Aorta (tissue), 5 donors: Measurements from ENCODE around the gene ITCH. TPM values are rescaled to one million over a fixed set of nuclear protein-coding genes. Genes with fewer than 3 reads are reported as not detected.
"Not testable (repeated sequence)": the region's sequence is repeated elsewhere in the genome, so short reads cannot be mapped to it uniquely, and the experiment has no call there.

Source experiments
- ATAC-seq: fragments of 200-7000 bp; cut with Tn5 transposase; one replicate; pipeline ENCODE4 v1.9.1; 2022; ENCODE audit warnings: moderate library complexity; ENCODE audit not compliant: low FRiP score
- DNase-seq, 2 donors: peaks; one replicate each; pipeline ENCODE4 v3.0.0-alpha.2; 2020
- H3K27ac ChIP-seq, 2 donors: one replicate each; pipeline ENCODE4 v1.5.1; 2013; ENCODE audit warnings: low read length in 2 of 2, mild to moderate bottlenecking in 2 of 2, moderate library complexity in 2 of 2, control low read depth in 1 of 2, inconsistent platforms in 1 of 2, low read depth in 1 of 2
- H3K27me3 ChIP-seq, 2 donors: one replicate each; pipeline ENCODE4 v1.6.1; 2013; ENCODE audit warnings: control low read depth in 1 of 2, low read length in 1 of 2, mild to moderate bottlenecking in 1 of 2, moderate library complexity in 1 of 2; ENCODE audit not compliant: insufficient read depth in 2 of 2, control insufficient read depth in 1 of 2
- H3K36me3 ChIP-seq, 2 donors: one replicate each; pipeline ENCODE4 v1.6.1; 2013; ENCODE audit warnings: control low read depth in 1 of 2, low read length in 1 of 2, mild to moderate bottlenecking in 1 of 2; ENCODE audit not compliant: insufficient read depth in 2 of 2, control insufficient read depth in 1 of 2
- H3K4me1 ChIP-seq, 2 donors: one replicate each; pipeline ENCODE4 v1.6.1; 2013; ENCODE audit warnings: low read length in 2 of 2, control low read depth in 1 of 2, mild to moderate bottlenecking in 1 of 2, moderate library complexity in 1 of 2; ENCODE audit not compliant: insufficient read depth in 2 of 2, control insufficient read depth in 1 of 2
- H3K4me3 ChIP-seq, 2 donors: one replicate each; pipeline ENCODE4 v1.5.1; 2013; ENCODE audit warnings: low read length in 2 of 2, control low read depth in 1 of 2, mild to moderate bottlenecking in 1 of 2
- H3K9me3 ChIP-seq: one replicate; pipeline ENCODE4 v1.6.1; 2013; ENCODE audit warnings: mild to moderate bottlenecking, low read length; ENCODE audit not compliant: control insufficient read depth
- WGBS, 2 donors: extraction: QIAGEN DNeasy Blood & Tissue Kit; methylation state at CpG; one replicate each; pipeline ENCODE4 v1.1.7; 2013; 5-methylcytosine and 5-hydroxymethylcytosine counted together
- intact Hi-C, 2 donors: fragments of 100-400 bp; cut with DNase I; formaldehyde crosslinking; loops; one replicate each; pipeline versions ENCODE4 v1.14.2 to v1.15.0; 2022
- polyA plus RNA-seq, 2 donors: library from polyadenylated mRNA; stranded (reverse); fragments of 200-250 nt; gene quantifications; one replicate each; pipeline ENCODE4 v1.2.3, GENCODE V29; 2013
- total RNA-seq, 2 donors: library from RNA; stranded (reverse); fragmentation: NEBNext Ultra II Directional; extraction: Animal tissue kit (Norgen Biotek cat#: 25700); gene quantifications; one replicate each; pipeline ENCODE4 v1.2.1, GENCODE V29; 2021
- donor health status: healthy with polysubstance abuse.
- donor health status: Bipolar disorder and iron deficiency.
- donor health status: DM: no; HTN: no; CAD: no.
- donor health status: DM: no; HTN: no; CAD: no.
- donor health status: DM: yes; HTN: yes; CAD: no.

The ITCH gene
- total and polyA plus RNA-seq, 4 donors: 11.7 to 66.2 (median 36.8) TPM

GRCh38 chr20:34491932-34492509 lies 128.9 kb downstream of the ITCH start:
- Histone ChIP-seq H3K4me1 (no peaks in the 10 kb centered on the region), H3K27me3 (no peaks in the 10 kb centered on the region), H3K36me3 (no peaks in the 10 kb centered on the region), H3K27ac (no peak overlapping the region), H3K4me3 (no peak overlapping the region), H3K9me3 (no peaks in the 10 kb centered on the region)
- intact Hi-C loops: no loop called here
- ATAC-seq (no peak), DNase-seq (no peak)
- WGBS, 2 donors: 86 to 93% methylated on average over 4 of the region's 4 CpGs

GRCh38 chr20:34493646-34494045 lies 130.6 kb downstream of the ITCH start:
- DNase-seq (no peak), ATAC-seq (no peak)
- no peaks in the 10 kb centered on the region for H3K36me3 ChIP-seq
- H3K27me3 ChIP-seq: no peaks in the 10 kb centered on the region
- no peaks in the 10 kb centered on the region for H3K4me1 ChIP-seq
- WGBS, 2 donors: 83 to 92% methylated on average over 4 of the region's 4 CpGs
- H3K9me3 ChIP-seq: no peaks in the 10 kb centered on the region
- no peak overlapping the region for H3K4me3 ChIP-seq
- intact Hi-C loops: no loop called here
- no peak overlapping the region for H3K27ac ChIP-seq

GRCh38 chr20:34495307-34495706 lies 132.2 kb downstream of the ITCH start:
- Histone ChIP-seq H3K4me3 (no peak overlapping the region), H3K4me1 (no peaks in the 10 kb centered on the region), H3K27me3 (no peaks in the 10 kb centered on the region), H3K36me3 (no peaks in the 10 kb centered on the region), H3K9me3 (no peaks in the 10 kb centered on the region), H3K27ac (no peak overlapping the region)
- intact Hi-C loops: no loop called here
- no peak for ATAC-seq
- no peak for DNase-seq
- 90% methylated on average over 7 of the region's 7 CpGs for WGBS, 2 donors

- intact Hi-C loops: no loop called here
- H3K4me3 ChIP-seq: no peak overlapping the region
- ATAC-seq (no peak), DNase-seq (no peak)
- no peaks in the 10 kb centered on the region for H3K27me3 ChIP-seq
- no peak overlapping the region for H3K27ac ChIP-seq
- 100% methylated on average over 1 of the region's 1 CpG for WGBS, 2 donors
- H3K4me1 ChIP-seq: no peaks in the 10 kb centered on the region
- no peaks in the 10 kb centered on the region for H3K9me3 ChIP-seq
- no peaks in the 10 kb centered on the region for H3K36me3 ChIP-seq
Observed at GRCh38 chr20:34495916-34496315, 132.8 kb downstream of the ITCH start.

GRCh38 chr20:34497596-34497995 lies 134.5 kb downstream of the ITCH start:
- intact Hi-C loops, ATAC-seq, H3K9me3 ChIP-seq, H3K36me3 ChIP-seq, H3K4me1 ChIP-seq, H3K4me3 ChIP-seq, DNase-seq, H3K27me3 ChIP-seq, H3K27ac ChIP-seq: not testable (repeated sequence)
- 98 to 99% methylated on average over 6 of the region's 6 CpGs for WGBS, 2 donors

GRCh38 chr20:34500823-34501222 lies 137.8 kb downstream of the ITCH start:
- no peak overlapping the region for H3K4me3 ChIP-seq
- WGBS, 2 donors: 93% methylated on average over 1 of the region's 1 CpG

GRCh38 chr20:34506480-34506879 lies 143.4 kb downstream of the ITCH start:
- Histone ChIP-seq H3K27ac (no peak overlapping the region), H3K36me3 (peaks cover 0 to 4% of the 10 kb centered on the region in 2 donors), H3K4me3 (no peak overlapping the region), H3K4me1 (no peaks in the 10 kb centered on the region), H3K27me3 (no peaks in the 10 kb centered on the region), H3K9me3 (no peaks in the 10 kb centered on the region)
- intact Hi-C loops: no loop called here
- no peak for ATAC-seq
- 85 to 89% methylated on average over 3 of the region's 3 CpGs for WGBS, 2 donors
- no peak for DNase-seq

More at GRCh38 chr20:34500823-34501222, 137.8 kb downstream of the ITCH start:
- no peak for DNase-seq
- intact Hi-C loops: no loop called here
- no peaks in the 10 kb centered on the region for H3K27me3 ChIP-seq
- H3K4me1 ChIP-seq: no peaks in the 10 kb centered on the region
- no peaks in the 10 kb centered on the region for H3K9me3 ChIP-seq
- ATAC-seq: no peak
- H3K27ac ChIP-seq: no peak overlapping the region
- H3K36me3 ChIP-seq: no peaks in the 10 kb centered on the region

- H3K27me3 ChIP-seq: no peaks in the 10 kb centered on the region
- H3K36me3 ChIP-seq: peaks cover 0 to 5% of the 10 kb centered on the region in 2 donors
- H3K27ac ChIP-seq: no peak overlapping the region
- DNase-seq: no peak
- 69 to 73% methylated on average over 4 of the region's 4 CpGs for WGBS, 2 donors
- ATAC-seq: no peak
- no peaks in the 10 kb centered on the region for H3K4me1 ChIP-seq
- no peaks in the 10 kb centered on the region for H3K9me3 ChIP-seq
- H3K4me3 ChIP-seq: no peak overlapping the region
- intact Hi-C loops: no loop called here
Observed at GRCh38 chr20:34507702-34508413, 144.8 kb downstream of the ITCH start.

- H3K27me3 ChIP-seq: no peaks in the 10 kb centered on the region
- intact Hi-C loops: no loop called here
- DNase-seq (no peak), ATAC-seq (no peak)
- H3K4me1 ChIP-seq: no peaks in the 10 kb centered on the region
- no peak overlapping the region for H3K27ac ChIP-seq
- WGBS, 2 donors: 90 to 96% methylated on average over 1 of the region's 1 CpG
- no peak overlapping the region for H3K4me3 ChIP-seq
- H3K36me3 ChIP-seq: peaks cover 0 to 5% of the 10 kb centered on the region in 2 donors
- no peaks in the 10 kb centered on the region for H3K9me3 ChIP-seq
Observed at GRCh38 chr20:34510575-34510974, 147.5 kb downstream of the ITCH start.
